Thyroid gland (tissue), 4 donors: ENCODE measurements around the gene CPT1A. TPM values are rescaled to one million over a fixed set of nuclear protein-coding genes. Genes with fewer than 3 reads are reported as not detected.
"Not testable (repeated sequence)": the region's sequence is repeated elsewhere in the genome, so short reads cannot be mapped to it uniquely, and the experiment has no call there.

Experiments
- DNase-seq, 2 donors: peaks; one replicate each; pipeline ENCODE4 v3.0.0-alpha.2; 2019
- H3K27ac ChIP-seq, 3 donors: fragments of 200-600 bp; sonication (generic); 1 replicate in 2 of 3; 2 replicates in 1 of 3; pipeline ENCODE4 v1.5.1; 2016 to 2019; ENCODE audit warnings: mild to moderate bottlenecking in 1 of 3, moderate library complexity in 1 of 3
- H3K27me3 ChIP-seq: fragments of 200-600 bp; sonication (generic); one replicate; pipeline ENCODE4 v1.5.1; 2019
- H3K36me3 ChIP-seq, 2 donors: fragments of 200-600 bp; sonication (generic); one replicate each; pipeline ENCODE4 v1.5.1; 2016 to 2019
- H3K4me1 ChIP-seq, 2 donors: fragments of 200-600 bp; sonication (generic); one replicate each; pipeline ENCODE4 v1.5.1; 2017 to 2019
- H3K4me3 ChIP-seq, 3 donors: fragments of 200-600 bp; sonication (generic); replicated peaks in 1 of 3; 1 replicate in 2 of 3; 2 replicates in 1 of 3; pipeline ENCODE4 v1.5.1; 2016; ENCODE audit warnings: mild to moderate bottlenecking in 1 of 3
- H3K9me3 ChIP-seq: fragments of 200-600 bp; sonication (generic); one replicate; pipeline ENCODE4 v1.5.1; 2017
- POLR2A ChIP-seq, 2 donors: fragments of 450-650 bp; IDR thresholded peaks; one replicate each; pipeline ENCODE4 v1.6.1; 2017; ENCODE audit warnings: antibody characterized with exemption in 2 of 2, mild to moderate bottlenecking in 2 of 2, moderate library complexity in 1 of 2
- WGBS, 2 donors: methylation state at CpG; one replicate each; pipeline ENCODE4 v1.1.5; 2017; 5-methylcytosine and 5-hydroxymethylcytosine counted together
- intact Hi-C: fragments of 100-400 bp; cut with DNase I; formaldehyde crosslinking; loops from one replicate; pipeline ENCODE4 v1.15.1; 2023
- total RNA-seq, 4 donors: library from RNA; depleted of rRNA; stranded (reverse); fragments of >200 nt; gene quantifications; one replicate each; pipeline ENCODE4 v1.2.3, GENCODE V29; 2016
- TF ChIP-seq, protein P1 (sequence below), 6 experiments: fragments of 200-600 bp in 3 of 6; fragments of 450-650 bp in 3 of 6; sonication (generic) in 3 of 6; IDR thresholded peaks; one replicate each; pipeline ENCODE4 v1.5.1; 2016 to 2019; ENCODE audit warnings: antibody characterized with exemption in 6 of 6, mild to moderate bottlenecking in 2 of 6, inconsistent platforms in 1 of 6, moderate library complexity in 1 of 6

CPT1A gene
- 10 to 100 TPM; 29.9 to 58.0 (median 43.8) TPM for total RNA-seq

DNA sequence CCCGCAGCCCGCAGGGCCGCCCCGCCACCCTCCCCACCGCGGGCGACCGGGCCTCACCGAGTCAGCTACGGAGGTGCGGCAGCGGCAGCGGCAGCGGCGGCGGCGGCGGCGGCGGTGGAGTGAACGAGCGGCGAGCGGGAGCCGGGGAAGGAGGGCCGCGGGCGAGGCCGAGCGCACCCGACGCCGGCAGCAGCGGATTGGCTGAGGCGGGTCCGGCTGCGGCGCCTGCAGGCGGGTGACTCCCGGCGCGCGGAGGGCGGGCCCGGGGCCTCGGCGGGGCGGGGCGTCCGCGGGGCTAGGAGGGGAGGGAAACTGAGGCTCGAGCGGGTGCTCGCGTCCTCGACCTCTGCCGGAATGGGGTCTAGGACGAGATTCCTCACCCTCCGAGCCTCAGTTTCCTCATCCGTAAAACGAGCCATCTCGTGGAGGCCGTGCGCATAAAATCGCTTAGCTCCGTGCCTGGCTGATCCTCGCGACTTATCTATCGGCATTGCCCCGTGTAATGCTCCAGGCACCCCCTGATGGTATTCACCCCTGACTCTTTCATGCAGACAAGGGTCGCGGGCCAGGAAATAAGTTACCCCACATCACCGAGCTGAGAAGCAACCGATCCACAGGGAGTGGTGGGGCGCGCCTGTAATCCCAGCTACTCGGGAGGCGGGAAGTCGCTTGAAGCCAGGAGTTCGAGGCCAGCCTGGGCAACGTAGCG, at the start of gene CPT1A:
Gene CPT1A, minus strand, starts transcription at position 199 of the 709 bp plus-strand sequence. CDS start 26,442 bp downstream, outside the sequence.
- Histone ChIP-seq H3K4me1 (peaks cover 45 to 60% of the 10 kb centered on the region in 2 donors), H3K27ac (peak within 1 kb of the TSS; percentile 63 to 96 (median 94)), H3K9me3 (no peaks in the 10 kb centered on the region), H3K4me3 (peak within 1 kb of the TSS in 2 of 3 donors; percentile 26 to 89), H3K36me3 (no peaks in the 10 kb centered on the region), H3K27me3 (no peaks in the 10 kb centered on the region)
- peak; percentile 77 to 80 for DNase-seq
- 15 to 26% methylated on average over 19 to 29 of the region's 82 CpGs for WGBS, 2 donors
- peak; percentile 50 to 86 for TF ChIP-seq POLR2A (IDR thresholded peaks at IDR 0.05)
- TF ChIP-seq, protein P1, sequence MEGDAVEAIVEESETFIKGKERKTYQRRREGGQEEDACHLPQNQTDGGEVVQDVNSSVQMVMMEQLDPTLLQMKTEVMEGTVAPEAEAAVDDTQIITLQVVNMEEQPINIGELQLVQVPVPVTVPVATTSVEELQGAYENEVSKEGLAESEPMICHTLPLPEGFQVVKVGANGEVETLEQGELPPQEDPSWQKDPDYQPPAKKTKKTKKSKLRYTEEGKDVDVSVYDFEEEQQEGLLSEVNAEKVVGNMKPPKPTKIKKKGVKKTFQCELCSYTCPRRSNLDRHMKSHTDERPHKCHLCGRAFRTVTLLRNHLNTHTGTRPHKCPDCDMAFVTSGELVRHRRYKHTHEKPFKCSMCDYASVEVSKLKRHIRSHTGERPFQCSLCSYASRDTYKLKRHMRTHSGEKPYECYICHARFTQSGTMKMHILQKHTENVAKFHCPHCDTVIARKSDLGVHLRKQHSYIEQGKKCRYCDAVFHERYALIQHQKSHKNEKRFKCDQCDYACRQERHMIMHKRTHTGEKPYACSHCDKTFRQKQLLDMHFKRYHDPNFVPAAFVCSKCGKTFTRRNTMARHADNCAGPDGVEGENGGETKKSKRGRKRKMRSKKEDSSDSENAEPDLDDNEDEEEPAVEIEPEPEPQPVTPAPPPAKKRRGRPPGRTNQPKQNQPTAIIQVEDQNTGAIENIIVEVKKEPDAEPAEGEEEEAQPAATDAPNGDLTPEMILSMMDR (IDR thresholded peaks at IDR 0.05): no peak
- intact Hi-C loops: no loop called here

DNA sequence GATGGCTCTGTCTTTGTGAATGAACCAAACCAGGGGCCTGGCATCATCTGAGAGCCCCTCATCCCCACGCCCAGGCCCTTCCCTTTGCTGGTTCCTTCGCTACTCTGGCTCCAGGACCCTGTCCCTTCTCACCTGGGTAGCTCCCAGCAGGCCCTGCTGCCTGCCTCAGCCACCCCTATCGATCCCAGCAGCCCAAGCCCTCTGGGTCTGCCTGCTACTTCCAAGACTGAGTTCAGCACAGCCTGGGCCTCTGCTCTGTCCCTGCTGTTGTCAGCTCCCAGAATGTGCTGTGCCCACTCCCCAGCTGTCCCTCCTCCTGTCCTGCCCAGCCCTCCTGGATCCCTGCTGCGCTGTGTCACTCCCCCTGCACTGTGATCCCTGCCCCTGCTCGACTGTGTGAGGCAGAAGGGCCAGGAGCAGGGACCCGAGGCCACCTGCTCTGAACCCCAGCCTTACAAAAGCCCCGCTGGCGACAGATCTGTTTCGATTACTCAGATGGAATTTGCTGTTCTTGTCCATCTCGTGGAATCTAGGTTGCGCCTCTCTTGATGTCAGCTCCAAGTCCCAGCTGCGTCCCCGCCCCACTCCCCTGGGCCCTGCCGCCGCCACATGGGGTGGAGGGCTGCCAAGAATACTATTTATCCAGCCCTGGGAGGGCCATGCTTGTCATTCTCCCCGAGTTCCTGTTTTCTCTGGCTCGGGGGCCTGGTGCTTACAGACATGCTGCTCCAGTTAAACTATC, 48.9 kb upstream of the CPT1A start:
- TF ChIP-seq, protein P1 (IDR thresholded peaks at IDR 0.05): no peak
- TF ChIP-seq POLR2A (IDR thresholded peaks at IDR 0.05): peak in 1 of 2 donors; percentile 24
- Histone ChIP-seq H3K27me3 (no peaks in the 10 kb centered on the region), H3K4me1 (peaks cover 15 to 20% of the 10 kb centered on the region in 2 donors), H3K36me3 (peaks cover 27 to 30% of the 10 kb centered on the region in 2 donors), H3K27ac (peak overlapping the region; percentile 65 to 87 (median 80)), H3K4me3 (no peak overlapping the region), H3K9me3 (no peaks in the 10 kb centered on the region)
- intact Hi-C loops: no loop called here
- WGBS, 2 donors: 54 to 72% methylated on average over 14 to 17 of the region's 17 CpGs
- DNase-seq: peak; percentile 62 to 86

DNA sequence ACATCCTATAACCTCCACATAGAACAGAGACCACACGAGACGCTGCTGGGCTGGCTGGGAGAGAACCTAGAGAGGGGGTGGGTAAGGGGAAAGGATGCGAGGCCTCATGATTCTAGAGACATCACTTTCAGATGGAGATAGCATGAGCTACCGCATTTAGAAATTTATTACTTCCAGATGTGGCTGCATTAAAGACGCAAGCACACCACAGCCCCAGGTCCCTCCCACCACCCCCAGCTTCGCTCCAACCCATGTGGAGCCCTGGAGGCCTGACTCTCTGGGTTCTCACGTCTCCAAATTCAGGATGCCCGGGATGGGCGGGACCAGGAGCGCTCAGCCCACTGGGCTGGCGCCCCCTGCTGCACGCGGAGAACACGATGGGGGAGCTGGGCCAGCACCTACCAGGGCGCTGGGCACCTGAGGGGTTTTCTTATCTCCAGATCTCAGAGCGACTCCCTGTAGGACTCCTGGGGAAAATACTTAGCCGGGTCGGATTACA, 48.3 kb upstream of the CPT1A start:
- Histone ChIP-seq H3K27me3 (no peaks in the 10 kb centered on the region), H3K4me3 (no peak overlapping the region), H3K27ac (peak overlapping the region; percentile 65 to 87 (median 80)), H3K36me3 (peaks cover 23 to 24% of the 10 kb centered on the region in 2 donors), H3K4me1 (peaks cover 15 to 20% of the 10 kb centered on the region in 2 donors), H3K9me3 (no peaks in the 10 kb centered on the region)
- DNase-seq: peak; percentile 11 to 22
- WGBS, 2 donors: 56 to 65% methylated on average over 18 of the region's 18 CpGs
- intact Hi-C loops: no loop called here
- TF ChIP-seq, protein P1 (IDR thresholded peaks at IDR 0.05): peak in 2 of 6 experiments; percentile 13 to 33
- TF ChIP-seq POLR2A (IDR thresholded peaks at IDR 0.05): no peak

DNA sequence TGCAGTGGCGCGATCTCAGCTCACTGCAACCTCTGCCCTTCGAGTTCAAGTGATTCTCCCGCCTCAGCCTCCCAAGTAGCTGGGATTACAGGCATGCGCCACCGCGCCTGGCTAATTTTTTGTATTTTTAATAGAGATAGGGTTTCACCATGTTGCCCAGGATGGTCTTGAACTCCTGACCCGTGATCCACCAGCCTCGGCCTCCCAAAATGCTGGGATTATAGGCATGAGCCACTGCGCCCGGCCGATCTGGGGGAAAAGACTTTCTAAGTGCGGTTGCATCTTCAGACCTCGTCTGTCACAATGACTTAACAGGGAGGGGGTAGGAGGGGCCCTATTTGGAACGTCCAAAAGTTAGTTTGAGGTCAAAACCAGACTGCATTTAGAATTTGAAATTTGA, 43.1 kb upstream of the CPT1A start:
- H3K27ac ChIP-seq, H3K4me3 ChIP-seq, H3K4me1 ChIP-seq, H3K9me3 ChIP-seq, DNase-seq, H3K36me3 ChIP-seq, H3K27me3 ChIP-seq, intact Hi-C loops: not testable (repeated sequence)
- 92 to 94% methylated on average over 15 of the region's 15 CpGs for WGBS, 2 donors

DNA sequence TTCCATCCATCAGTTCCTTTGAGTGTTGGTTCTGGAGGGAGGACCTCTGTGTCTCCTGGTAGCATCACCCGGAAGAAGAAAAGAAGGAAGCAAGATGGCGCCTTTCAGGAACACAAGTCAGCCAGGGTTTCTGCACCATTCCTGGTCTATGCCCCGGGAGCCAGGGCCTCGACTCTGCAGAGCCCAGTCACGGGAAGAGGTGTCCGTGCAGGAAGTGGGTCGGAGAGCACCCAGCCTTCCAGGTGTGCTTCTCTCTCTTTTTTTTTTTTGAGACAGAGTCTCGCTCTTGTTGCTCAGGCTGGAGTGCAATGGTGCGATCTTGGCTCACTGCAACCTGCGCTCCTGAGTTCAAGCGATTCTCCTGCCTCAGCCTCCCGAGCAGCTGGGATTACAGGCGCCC, 40.7 kb upstream of the CPT1A start:
- intact Hi-C loops: no loop called here
- H3K36me3 ChIP-seq: no peaks in the 10 kb centered on the region
- H3K9me3 ChIP-seq: no peaks in the 10 kb centered on the region
- no peaks in the 10 kb centered on the region for H3K4me1 ChIP-seq
- 89 to 93% methylated on average over 13 of the region's 13 CpGs for WGBS, 2 donors
- no peaks in the 10 kb centered on the region for H3K27me3 ChIP-seq
- TF ChIP-seq POLR2A (IDR thresholded peaks at IDR 0.05): no peak
- TF ChIP-seq, protein P1 (IDR thresholded peaks at IDR 0.05): no peak
- H3K4me3 ChIP-seq: no peak overlapping the region
- H3K27ac ChIP-seq: no peak overlapping the region
- DNase-seq: no peak
